Activated CD8-positive, alpha-beta T cell treated with anti-CD3 and anti-CD28 coated beads, Interleukin-2, amount 10 ng/mL, durations not matched to agents 7 days and 5 days (primary cell): Measurements from ENCODE around the gene MSLN. TPM values are rescaled to one million over a fixed set of nuclear protein-coding genes. Genes with fewer than 3 reads are reported as not detected.

Experiments
- ATAC-seq: fragments of 150-1000 bp; cut with Tn5 transposase; one replicate; pipeline ENCODE4 v1.10.0; 2021; ENCODE audit warnings: moderate library complexity
- CTCF ChIA-PET: fragments of 350-600 bp; sonication (Branson Sonifier 250); formaldehyde crosslinking; loops from one replicate; lab custom pipeline; 2021; ENCODE audit warnings: antibody characterized with exemption; lab: Charles Lee
- POLR2A ChIA-PET: fragments of 350-600 bp; sonication (Branson Sonifier 250); formaldehyde crosslinking; loops from one replicate; lab custom pipeline; 2021; ENCODE audit warnings: antibody characterized with exemption; lab: Charles Lee
- DNase-seq: peaks from one replicate; pipeline ENCODE4 v3.0.0-alpha.2; 2020
- H3K27ac Mint-ChIP-seq: one replicate; pipeline ENCODE4 v1.8.0; 2021; ENCODE audit warnings: mild to moderate bottlenecking, mixed read lengths
- H3K27me3 Mint-ChIP-seq: one replicate; pipeline ENCODE4 v1.8.0; 2021; ENCODE audit warnings: low read depth, mixed read lengths
- H3K36me3 Mint-ChIP-seq: one replicate; pipeline ENCODE4 v1.8.0; 2021; ENCODE audit warnings: low read depth, mixed read lengths
- H3K4me1 Mint-ChIP-seq: one replicate; pipeline ENCODE4 v1.8.0; 2021; ENCODE audit warnings: low read depth, mixed read lengths
- H3K4me3 Mint-ChIP-seq: one replicate; pipeline ENCODE4 v1.8.0; 2021; ENCODE audit warnings: mild to moderate bottlenecking, mixed read lengths
- H3K9me3 Mint-ChIP-seq: one replicate; pipeline ENCODE4 v1.8.0; 2022; ENCODE audit warnings: mixed read lengths; ENCODE audit not compliant: insufficient read depth
- total RNA-seq, 2 experiments: library from RNA; stranded (reverse); gene quantifications; one replicate each; pipeline ENCODE4 v1.2.3, GENCODE V29; 2021

The MSLN gene
- total RNA-seq, 2 experiments from 2014 or later = not detected

GRCh38 chr16:790086-790485 is 29.6 kb downstream of the MSLN start:
- Mint-ChIP-seq H3K27me3 (no peaks in the 10 kb centered on the region), H3K9me3 (no peaks in the 10 kb centered on the region), H3K27ac (peak overlapping the region; percentile 25), H3K4me3 (peak overlapping the region; percentile 79), H3K4me1 (peaks cover 20% of the 10 kb centered on the region), H3K36me3 (peaks cover 15% of the 10 kb centered on the region)
- no peak for DNase-seq
- ATAC-seq = no peak
- ChIA-PET POLR2A (interaction anchor here (0.7 kb wide), 1 partner anchor 17 kb away, joined by 3 read pairs; no protein-coding TSS in a partner anchor), CTCF (interaction anchor here (1.1 kb wide), 1 partner anchor 78 kb away, joined by 3 read pairs; no protein-coding TSS in a partner anchor)

- ChIA-PET POLR2A (no interaction called here), CTCF (no interaction called here)
- peaks cover 13% of the 10 kb centered on the region for H3K36me3 Mint-ChIP-seq
- no peak for ATAC-seq
- no peaks in the 10 kb centered on the region for H3K27me3 Mint-ChIP-seq
- peaks cover 21% of the 10 kb centered on the region for H3K4me1 Mint-ChIP-seq
- H3K9me3 Mint-ChIP-seq = no peaks in the 10 kb centered on the region
- no peak overlapping the region for H3K27ac Mint-ChIP-seq
- no peak for DNase-seq
- no peak overlapping the region for H3K4me3 Mint-ChIP-seq
Observed at GRCh38 chr16:791131-791530, 30.6 kb downstream of the MSLN start.

- no peaks in the 10 kb centered on the region for H3K9me3 Mint-ChIP-seq
- H3K4me1 Mint-ChIP-seq = peaks cover 14% of the 10 kb centered on the region
- DNase-seq (no peak), ATAC-seq (no peak)
- H3K27ac Mint-ChIP-seq = no peak overlapping the region
- no peaks in the 10 kb centered on the region for H3K27me3 Mint-ChIP-seq
- ChIA-PET POLR2A (no interaction called here), CTCF (no interaction called here)
- H3K36me3 Mint-ChIP-seq = peaks cover 20% of the 10 kb centered on the region
- H3K4me3 Mint-ChIP-seq = no peak overlapping the region
Observed at GRCh38 chr16:792221-792995, 31.9 kb downstream of the MSLN start.

- CTCF ChIA-PET = no interaction called here
- Mint-ChIP-seq H3K27ac (no peak overlapping the region), H3K36me3 (peaks cover 27% of the 10 kb centered on the region), H3K4me3 (no peak overlapping the region), H3K9me3 (no peaks in the 10 kb centered on the region), H3K27me3 (no peaks in the 10 kb centered on the region), H3K4me1 (peaks cover 11% of the 10 kb centered on the region)
- POLR2A ChIA-PET = no interaction called here
- DNase-seq (no peak), ATAC-seq (no peak)
Observed at GRCh38 chr16:793414-793813, 32.9 kb downstream of the MSLN start.

- Mint-ChIP-seq H3K4me3 (no peak overlapping the region), H3K36me3 (peaks cover 28% of the 10 kb centered on the region), H3K27ac (no peak overlapping the region), H3K27me3 (no peaks in the 10 kb centered on the region), H3K4me1 (peaks cover 16% of the 10 kb centered on the region), H3K9me3 (no peaks in the 10 kb centered on the region)
- no peak for DNase-seq
- ChIA-PET POLR2A (interaction anchor here (1.4 kb wide), 1 partner anchor 11 kb away, joined by 3 read pairs; no protein-coding TSS in a partner anchor), CTCF (no interaction called here)
- no peak for ATAC-seq
Observed at GRCh38 chr16:794091-794822, 33.7 kb downstream of the MSLN start.

- H3K27ac Mint-ChIP-seq = no peak overlapping the region
- peaks cover 28% of the 10 kb centered on the region for H3K36me3 Mint-ChIP-seq
- ChIA-PET CTCF (no interaction called here), POLR2A (interaction anchor here (1.4 kb wide), 1 partner anchor 11 kb away, joined by 3 read pairs; no protein-coding TSS in a partner anchor)
- H3K9me3 Mint-ChIP-seq = no peaks in the 10 kb centered on the region
- peaks cover 13% of the 10 kb centered on the region for H3K4me1 Mint-ChIP-seq
- DNase-seq (no peak), ATAC-seq (no peak)
- H3K27me3 Mint-ChIP-seq = no peaks in the 10 kb centered on the region
- no peak overlapping the region for H3K4me3 Mint-ChIP-seq
Observed at GRCh38 chr16:794853-795466, 34.4 kb downstream of the MSLN start.

- CTCF ChIA-PET = no interaction called here
- Mint-ChIP-seq H3K9me3 (no peaks in the 10 kb centered on the region), H3K36me3 (peaks cover 28% of the 10 kb centered on the region)
Observed at GRCh38 chr16:795580-796229, 35.2 kb downstream of the MSLN start.

GRCh38 chr16:796296-797119 is 36.0 kb downstream of the MSLN start:
- DNase-seq (no peak), ATAC-seq (no peak)
- Mint-ChIP-seq H3K4me3 (no peak overlapping the region), H3K27ac (no peak overlapping the region), H3K27me3 (no peaks in the 10 kb centered on the region), H3K9me3 (no peaks in the 10 kb centered on the region), H3K4me1 (peaks cover 8% of the 10 kb centered on the region), H3K36me3 (peaks cover 22% of the 10 kb centered on the region)
- ChIA-PET CTCF (no interaction called here), POLR2A (no interaction called here)

More at GRCh38 chr16:795580-796229, 35.2 kb downstream of the MSLN start:
- Mint-ChIP-seq H3K4me1 (peaks cover 10% of the 10 kb centered on the region), H3K27ac (no peak overlapping the region), H3K4me3 (no peak overlapping the region), H3K27me3 (no peaks in the 10 kb centered on the region)
- ATAC-seq = no peak
- POLR2A ChIA-PET = no interaction called here
- DNase-seq = no peak

- H3K36me3 Mint-ChIP-seq = peaks cover 16% of the 10 kb centered on the region
- ATAC-seq (peak; percentile 43), DNase-seq (no peak)
- no peaks in the 10 kb centered on the region for H3K27me3 Mint-ChIP-seq
- ChIA-PET CTCF (no interaction called here), POLR2A (no interaction called here)
- H3K27ac Mint-ChIP-seq = no peak overlapping the region
- H3K4me1 Mint-ChIP-seq = peaks cover 8% of the 10 kb centered on the region
- no peaks in the 10 kb centered on the region for H3K9me3 Mint-ChIP-seq
- H3K4me3 Mint-ChIP-seq = no peak overlapping the region
Observed at GRCh38 chr16:797120-797420, 36.5 kb downstream of the MSLN start.

GRCh38 chr16:797686-798085 is 37.2 kb downstream of the MSLN start:
- CTCF ChIA-PET = no interaction called here
- POLR2A ChIA-PET = no interaction called here

GRCh38 chr16:798666-799065 is 38.1 kb downstream of the MSLN start:
- POLR2A ChIA-PET = interaction anchor here (0.5 kb wide), 1 partner anchor 22 kb away, joined by 4 read pairs; no protein-coding TSS in a partner anchor
- H3K27ac Mint-ChIP-seq = no peak overlapping the region
- H3K9me3 Mint-ChIP-seq = no peaks in the 10 kb centered on the region
- CTCF ChIA-PET = no interaction called here
- H3K27me3 Mint-ChIP-seq = no peaks in the 10 kb centered on the region
- peaks cover 15% of the 10 kb centered on the region for H3K36me3 Mint-ChIP-seq
- H3K4me3 Mint-ChIP-seq = no peak overlapping the region
- DNase-seq = no peak
- peaks cover 8% of the 10 kb centered on the region for H3K4me1 Mint-ChIP-seq
- ATAC-seq = no peak

More at GRCh38 chr16:797686-798085, 37.2 kb downstream of the MSLN start:
- peaks cover 8% of the 10 kb centered on the region for H3K4me1 Mint-ChIP-seq
- peaks cover 15% of the 10 kb centered on the region for H3K36me3 Mint-ChIP-seq
- H3K27me3 Mint-ChIP-seq = no peaks in the 10 kb centered on the region
- DNase-seq (no peak), ATAC-seq (no peak)
- no peak overlapping the region for H3K27ac Mint-ChIP-seq
- no peak overlapping the region for H3K4me3 Mint-ChIP-seq
- H3K9me3 Mint-ChIP-seq = no peaks in the 10 kb centered on the region
